BLaER1 (cell line): Measurements from ENCODE around the gene TRIM39.

Source experiments
- H3K27ac ChIP-seq: shearing (Covaris generic); formaldehyde crosslinking; 2 replicates; pipeline ENCODE4 v1.8.1; 2022
- H3K27me3 ChIP-seq: shearing (Covaris generic); formaldehyde crosslinking; 2 replicates; pipeline ENCODE4 v1.8.1; 2022
- H3K36me3 ChIP-seq: shearing (Covaris generic); formaldehyde crosslinking; 2 replicates; pipeline ENCODE4 v1.8.1; 2022
- H3K4me1 ChIP-seq: shearing (Covaris generic); formaldehyde crosslinking; 2 replicates; pipeline ENCODE4 v1.8.1; 2022
- H3K4me2 ChIP-seq: shearing (Covaris generic); formaldehyde crosslinking; 2 replicates; pipeline ENCODE4 v1.8.1; 2022
- H3K4me3 ChIP-seq: shearing (Covaris generic); formaldehyde crosslinking; 2 replicates; pipeline ENCODE4 v1.8.1; 2022
- H3K9ac ChIP-seq: shearing (Covaris generic); formaldehyde crosslinking; 2 replicates; pipeline ENCODE4 v1.8.1; 2022
- H3K9me3 ChIP-seq: shearing (Covaris generic); formaldehyde crosslinking; 2 replicates; pipeline ENCODE4 v1.8.1; 2022
- H4K20me1 ChIP-seq: shearing (Covaris generic); formaldehyde crosslinking; 2 replicates; pipeline ENCODE4 v1.8.1; 2022
- Cebpa-rat ChIP-seq: shearing (Covaris generic); IDR thresholded peaks from 2 replicates; pipeline ENCODE4 v1.8.1; 2022

TRIM39 gene

DNA sequence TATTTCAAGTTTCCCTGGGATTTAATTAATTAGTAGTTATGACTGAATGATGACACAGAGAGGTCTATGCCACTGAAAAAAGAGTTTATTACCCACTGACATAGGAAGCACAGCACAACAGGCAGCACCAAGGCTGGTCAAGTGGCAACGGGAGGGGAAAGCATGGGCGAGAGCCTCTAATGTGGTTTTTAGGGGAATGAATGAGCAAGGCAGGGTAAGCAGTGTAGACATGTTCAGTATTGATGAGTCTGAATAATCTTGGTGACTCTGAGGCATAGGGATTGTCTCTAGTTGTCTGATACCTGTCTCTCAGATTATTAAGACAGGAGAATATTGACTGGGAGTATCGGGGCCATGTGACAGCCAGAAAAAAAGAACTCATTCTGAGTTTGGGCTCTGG lies 64.5 kb downstream of the TRIM39 start:
- Histone ChIP-seq H3K27ac (no peak overlapping the region), H3K4me1 (peaks cover 11% of the 10 kb centered on the region), H3K4me2 (no peak overlapping the region), H3K9ac (no peak overlapping the region), H4K20me1 (no peaks in the 10 kb centered on the region), H3K36me3 (no peaks in the 10 kb centered on the region), H3K4me3 (no peak overlapping the region), H3K9me3 (no peaks in the 10 kb centered on the region), H3K27me3 (no peaks in the 10 kb centered on the region)
- TF ChIP-seq Cebpa-rat: no peak
